ENCODE results near the gene ANKIB1.

ANKIB1 gene

GRCh38 chr7:92289321-92289720, 43.5 kb downstream of the ANKIB1 start:
- no peak for TF ChIP-seq POLR2A (IDR thresholded peaks at IDR 0.05; ENCODE audit: low read depth, low read length)
- no peak for DNase-seq (ENCODE audit: insufficient read length, low spot score)
- FAIRE-seq = no peak

GRCh38 chr7:92292981-92293380, 47.2 kb downstream of the ANKIB1 start:
- DNase-seq (ENCODE audit: insufficient read length, low spot score) (no peak), FAIRE-seq (peak; percentile 64)
- TF ChIP-seq POLR2A (IDR thresholded peaks at IDR 0.05; ENCODE audit: low read depth, low read length) = no peak

- no peak for DNase-seq (ENCODE audit: insufficient read length, low spot score)
- peak; percentile 65 for FAIRE-seq
- no peak for TF ChIP-seq POLR2A (IDR thresholded peaks at IDR 0.05; ENCODE audit: low read depth, low read length)
Measured at GRCh38 chr7:92293896-92294590, 48.3 kb downstream of the ANKIB1 start.

GRCh38 chr7:92295391-92295790, 49.6 kb downstream of the ANKIB1 start:
- DNase-seq (ENCODE audit: insufficient read length, low spot score) (no peak), FAIRE-seq (no peak)
- no peak for TF ChIP-seq POLR2A (IDR thresholded peaks at IDR 0.05; ENCODE audit: low read depth, low read length)

- no peak for FAIRE-seq
- no peak for TF ChIP-seq POLR2A (IDR thresholded peaks at IDR 0.05; ENCODE audit: low read depth, low read length)
- DNase-seq (ENCODE audit: insufficient read length, low spot score) = no peak
Measured at GRCh38 chr7:92296235-92296634, 50.5 kb downstream of the ANKIB1 start.

GRCh38 chr7:92296880-92297445, 51.2 kb downstream of the ANKIB1 start:
- DNase-seq (ENCODE audit: insufficient read length, low spot score) = no peak
- no peak for TF ChIP-seq POLR2A (IDR thresholded peaks at IDR 0.05; ENCODE audit: low read depth, low read length)
- FAIRE-seq = no peak

GRCh38 chr7:92297736-92298135, 52.0 kb downstream of the ANKIB1 start:
- FAIRE-seq (no peak), DNase-seq (ENCODE audit: insufficient read length, low spot score) (no peak)
- no peak for TF ChIP-seq POLR2A (IDR thresholded peaks at IDR 0.05; ENCODE audit: low read depth, low read length)

GRCh38 chr7:92303761-92304160, 58.0 kb downstream of the ANKIB1 start:
- TF ChIP-seq POLR2A (IDR thresholded peaks at IDR 0.05; ENCODE audit: low read depth, low read length) = no peak
- FAIRE-seq = peak; percentile 36
- no peak for DNase-seq (ENCODE audit: insufficient read length, low spot score)

GRCh38 chr7:92304406-92304893, 58.7 kb downstream of the ANKIB1 start:
- FAIRE-seq (no peak), DNase-seq (ENCODE audit: insufficient read length, low spot score) (no peak)
- TF ChIP-seq POLR2A (IDR thresholded peaks at IDR 0.05; ENCODE audit: low read depth, low read length) = no peak

GRCh38 chr7:92306153-92306552, 60.4 kb downstream of the ANKIB1 start:
- FAIRE-seq (peak; percentile 87), DNase-seq (ENCODE audit: insufficient read length, low spot score) (peak; percentile 3)
- TF ChIP-seq POLR2A (IDR thresholded peaks at IDR 0.05; ENCODE audit: low read depth, low read length) = no peak

- FAIRE-seq = peak; percentile 27
- DNase-seq (ENCODE audit: insufficient read length, low spot score) = no peak
- no peak for TF ChIP-seq POLR2A (IDR thresholded peaks at IDR 0.05; ENCODE audit: low read depth, low read length)
Measured at GRCh38 chr7:92313055-92313454, 67.3 kb downstream of the ANKIB1 start.

GRCh38 chr7:92319243-92319642, 73.5 kb downstream of the ANKIB1 start:
- no peak for TF ChIP-seq POLR2A (IDR thresholded peaks at IDR 0.05; ENCODE audit: low read depth, low read length)
- DNase-seq (ENCODE audit: insufficient read length, low spot score) = no peak
- no peak for FAIRE-seq

GRCh38 chr7:92325173-92325572, 79.4 kb downstream of the ANKIB1 start:
- FAIRE-seq = peak; percentile 30
- no peak for TF ChIP-seq POLR2A (IDR thresholded peaks at IDR 0.05; ENCODE audit: low read depth, low read length)

GRCh38 chr7:92325858-92326257, 80.1 kb downstream of the ANKIB1 start:
- DNase-seq (ENCODE audit: insufficient read length, low spot score) (no peak), FAIRE-seq (no peak)
- TF ChIP-seq POLR2A (IDR thresholded peaks at IDR 0.05; ENCODE audit: low read depth, low read length) = no peak

More at GRCh38 chr7:92325173-92325572, 79.4 kb downstream of the ANKIB1 start:
- no peak for DNase-seq (ENCODE audit: insufficient read length, low spot score)

- FAIRE-seq = no peak
- TF ChIP-seq POLR2A (IDR thresholded peaks at IDR 0.05; ENCODE audit: low read depth, low read length) = no peak
- no peak for DNase-seq (ENCODE audit: insufficient read length, low spot score)
Measured at GRCh38 chr7:92330835-92331438, 85.2 kb downstream of the ANKIB1 start.
